ENCODE measurements around the gene ZNF516.

Gene ZNF516

GRCh38 chr18:76350134-76351025, 144.7 kb downstream of the ZNF516 start:
- H3K27me3 ChIP-seq (ENCODE audit: insufficient read depth, low read length) = no peaks in the 10 kb centered on the region

DNA sequence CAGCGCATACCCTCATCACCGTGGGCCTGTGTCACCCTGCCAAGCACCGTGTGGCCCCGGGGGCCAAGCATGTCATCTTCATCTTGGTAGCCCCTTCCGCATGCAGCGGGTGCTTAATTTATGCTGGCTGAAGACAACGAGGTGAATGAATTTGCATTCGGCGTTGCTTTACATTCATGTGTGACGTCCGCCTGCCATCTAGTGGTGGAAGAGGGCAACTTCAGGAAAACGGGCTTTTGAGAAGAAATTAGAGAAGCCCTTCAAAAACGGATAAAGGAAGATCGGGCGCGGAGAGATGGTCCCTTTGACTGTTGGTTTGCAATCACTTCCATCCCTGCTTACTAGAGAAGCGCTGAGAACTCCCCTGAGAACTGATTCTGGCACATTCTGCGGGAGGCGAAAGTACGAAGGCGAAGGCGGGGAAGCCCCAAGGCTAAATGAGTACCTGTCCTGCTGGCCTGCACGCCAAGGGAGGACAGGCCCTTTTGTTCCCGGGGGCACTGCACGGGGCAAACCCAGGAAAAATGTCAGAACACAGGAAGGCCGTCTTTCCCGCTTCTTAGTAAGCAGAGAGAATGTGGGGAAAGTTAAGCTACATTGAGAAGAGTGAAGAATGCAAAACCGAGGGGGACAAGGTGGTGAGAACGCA, 145.9 kb downstream of the ZNF516 start:
- Histone ChIP-seq H3K27me3 (ENCODE audit: insufficient read depth, low read length) (no peaks in the 10 kb centered on the region), H3K9ac (ENCODE audit: low read depth, low read length) (no peak overlapping the region), H3K4me1 (ENCODE audit: insufficient read depth, low read length) (peaks cover 2% of the 10 kb centered on the region; the same call in 1 of the 2 replicates), H3K9me3 (ENCODE audit: insufficient read depth, low read depth, low read length) (no peaks in the 10 kb centered on the region), H3K27ac (ENCODE audit: low read length) (no peak overlapping the region), H3K36me3 (ENCODE audit: insufficient read depth, low read depth, low read length) (no peaks in the 10 kb centered on the region), H3K4me3 (ENCODE audit: low read length) (no peak overlapping the region)

More at GRCh38 chr18:76350134-76351025, 144.7 kb downstream of the ZNF516 start:
- no peak overlapping the region for H3K27ac ChIP-seq (ENCODE audit: low read length)
- no peaks in the 10 kb centered on the region for H3K9me3 ChIP-seq (ENCODE audit: insufficient read depth, low read depth, low read length)
- H3K4me1 ChIP-seq (ENCODE audit: insufficient read depth, low read length) = peaks cover 2% of the 10 kb centered on the region; the same call in 1 of the 2 replicates
- H3K4me3 ChIP-seq (ENCODE audit: low read length) = no peak overlapping the region
- no peaks in the 10 kb centered on the region for H3K36me3 ChIP-seq (ENCODE audit: insufficient read depth, low read depth, low read length)
- no peak overlapping the region for H3K9ac ChIP-seq (ENCODE audit: low read depth, low read length)

- Histone ChIP-seq H3K27me3 (ENCODE audit: insufficient read depth, low read length) (no peaks in the 10 kb centered on the region), H3K4me1 (ENCODE audit: insufficient read depth, low read length) (peaks cover 2% of the 10 kb centered on the region; the same call in 1 of the 2 replicates), H3K9me3 (ENCODE audit: insufficient read depth, low read depth, low read length) (no peaks in the 10 kb centered on the region), H3K36me3 (ENCODE audit: insufficient read depth, low read depth, low read length) (no peaks in the 10 kb centered on the region), H3K27ac (ENCODE audit: low read length) (no peak overlapping the region), H3K9ac (ENCODE audit: low read depth, low read length) (no peak overlapping the region), H3K4me3 (ENCODE audit: low read length) (no peak overlapping the region)
These were observed 146.6 kb downstream of the ZNF516 start for GRCh38 chr18:76348267-76349066.

DNA sequence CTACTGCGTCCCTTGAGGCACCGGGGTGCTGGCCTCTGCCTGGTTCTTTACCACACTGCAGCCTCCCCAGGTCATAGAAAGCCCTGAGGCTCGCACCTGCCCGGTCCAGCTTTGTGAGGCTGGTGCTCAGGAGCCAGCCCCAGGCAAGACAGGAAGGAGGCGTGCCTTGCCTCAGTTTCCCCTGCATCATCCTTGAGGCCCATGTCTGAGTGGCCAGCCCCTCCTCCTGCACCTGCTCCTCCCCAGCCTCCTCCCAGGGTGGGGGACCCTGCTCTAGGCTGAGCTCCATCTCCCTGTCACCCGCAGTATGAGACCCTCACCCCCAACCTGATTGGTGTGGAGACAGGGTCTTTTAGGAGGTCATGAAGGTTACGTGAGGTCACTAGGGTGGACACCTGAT, 147.7 kb downstream of the ZNF516 start:
- Histone ChIP-seq H3K27me3 (ENCODE audit: insufficient read depth, low read length) (no peaks in the 10 kb centered on the region), H3K4me1 (ENCODE audit: insufficient read depth, low read length) (peaks cover 2% of the 10 kb centered on the region; the same call in 1 of the 2 replicates), H3K9ac (ENCODE audit: low read depth, low read length) (no peak overlapping the region), H3K4me3 (ENCODE audit: low read length) (no peak overlapping the region), H3K27ac (ENCODE audit: low read length) (no peak overlapping the region), H3K9me3 (ENCODE audit: insufficient read depth, low read depth, low read length) (no peaks in the 10 kb centered on the region), H3K36me3 (ENCODE audit: insufficient read depth, low read depth, low read length) (no peaks in the 10 kb centered on the region)

DNA sequence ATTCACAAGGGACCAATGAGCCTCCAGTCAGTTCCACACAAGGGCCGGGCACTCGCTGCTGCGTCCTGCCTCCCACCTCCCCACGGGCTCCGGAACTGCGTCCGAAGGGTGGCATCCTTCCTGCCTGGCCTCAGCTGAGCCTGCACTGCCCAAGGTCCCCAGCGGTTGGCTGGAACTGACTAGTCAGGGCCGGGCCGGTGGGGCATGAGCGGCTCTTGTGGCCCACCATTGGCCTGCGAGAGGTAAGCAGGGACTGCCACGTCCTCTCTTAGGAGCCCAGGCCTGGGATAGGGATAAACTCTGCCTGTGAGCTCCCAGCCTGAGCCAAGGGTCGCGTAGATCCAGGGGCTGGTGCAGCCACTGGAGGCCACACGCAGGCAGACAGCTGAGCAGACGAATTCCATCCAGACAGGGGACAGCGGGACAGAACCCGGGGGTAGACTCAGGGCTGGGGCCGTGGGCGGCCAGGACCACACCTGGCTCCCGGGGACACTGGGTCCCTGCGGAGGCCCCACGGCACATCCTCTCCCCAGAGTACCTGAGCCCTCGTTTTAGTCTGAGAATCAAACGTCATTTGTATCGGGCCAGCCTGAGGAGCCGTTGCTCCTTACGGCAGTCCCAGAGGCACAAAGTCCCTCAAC, 148.4 kb downstream of the ZNF516 start:
- no peak overlapping the region for H3K9ac ChIP-seq (ENCODE audit: low read depth, low read length)
- H3K27ac ChIP-seq (ENCODE audit: low read length) = no peak overlapping the region
- no peaks in the 10 kb centered on the region for H3K36me3 ChIP-seq (ENCODE audit: insufficient read depth, low read depth, low read length)
- no peaks in the 10 kb centered on the region for H3K27me3 ChIP-seq (ENCODE audit: insufficient read depth, low read length)
- H3K4me1 ChIP-seq (ENCODE audit: insufficient read depth, low read length) = peaks cover 2% of the 10 kb centered on the region; the same call in 1 of the 2 replicates
- no peak overlapping the region for H3K4me3 ChIP-seq (ENCODE audit: low read length)
- H3K9me3 ChIP-seq (ENCODE audit: insufficient read depth, low read depth, low read length) = no peaks in the 10 kb centered on the region

GRCh38 chr18:76345901-76346300, 149.1 kb downstream of the ZNF516 start:
- H3K27ac ChIP-seq (ENCODE audit: low read length) = no peak overlapping the region
- no peaks in the 10 kb centered on the region for H3K36me3 ChIP-seq (ENCODE audit: insufficient read depth, low read depth, low read length)
- H3K4me3 ChIP-seq (ENCODE audit: low read length) = no peak overlapping the region
- H3K27me3 ChIP-seq (ENCODE audit: insufficient read depth, low read length) = no peaks in the 10 kb centered on the region
- H3K9me3 ChIP-seq (ENCODE audit: insufficient read depth, low read depth, low read length) = peaks cover under 1% of the 10 kb centered on the region; the same call in 1 of the 2 replicates
- no peak overlapping the region for H3K9ac ChIP-seq (ENCODE audit: low read depth, low read length)
- H3K4me1 ChIP-seq (ENCODE audit: insufficient read depth, low read length) = peaks cover 2% of the 10 kb centered on the region; the same call in 1 of the 2 replicates

- Histone ChIP-seq H3K36me3 (ENCODE audit: insufficient read depth, low read depth, low read length) (no peaks in the 10 kb centered on the region), H3K4me1 (ENCODE audit: insufficient read depth, low read length) (no peaks in the 10 kb centered on the region), H3K9me3 (ENCODE audit: insufficient read depth, low read depth, low read length) (peaks cover 6% of the 10 kb centered on the region), H3K27ac (ENCODE audit: low read length) (no peak overlapping the region), H3K4me3 (ENCODE audit: low read length) (no peak overlapping the region), H3K9ac (ENCODE audit: low read depth, low read length) (no peak overlapping the region), H3K27me3 (ENCODE audit: insufficient read depth, low read length) (no peaks in the 10 kb centered on the region)
These were observed 151.0 kb downstream of the ZNF516 start for GRCh38 chr18:76343938-76344569.

GRCh38 chr18:76340410-76340809, 154.6 kb downstream of the ZNF516 start:
- no peaks in the 10 kb centered on the region for H3K27me3 ChIP-seq (ENCODE audit: insufficient read depth, low read length)
- no peaks in the 10 kb centered on the region for H3K36me3 ChIP-seq (ENCODE audit: insufficient read depth, low read depth, low read length)
- H3K4me1 ChIP-seq (ENCODE audit: insufficient read depth, low read length) = no peaks in the 10 kb centered on the region
- H3K4me3 ChIP-seq (ENCODE audit: low read length) = no peak overlapping the region
- H3K9ac ChIP-seq (ENCODE audit: low read depth, low read length) = no peak overlapping the region
- peaks cover 6% of the 10 kb centered on the region for H3K9me3 ChIP-seq (ENCODE audit: insufficient read depth, low read depth, low read length)
- H3K27ac ChIP-seq (ENCODE audit: low read length) = no peak overlapping the region

DNA sequence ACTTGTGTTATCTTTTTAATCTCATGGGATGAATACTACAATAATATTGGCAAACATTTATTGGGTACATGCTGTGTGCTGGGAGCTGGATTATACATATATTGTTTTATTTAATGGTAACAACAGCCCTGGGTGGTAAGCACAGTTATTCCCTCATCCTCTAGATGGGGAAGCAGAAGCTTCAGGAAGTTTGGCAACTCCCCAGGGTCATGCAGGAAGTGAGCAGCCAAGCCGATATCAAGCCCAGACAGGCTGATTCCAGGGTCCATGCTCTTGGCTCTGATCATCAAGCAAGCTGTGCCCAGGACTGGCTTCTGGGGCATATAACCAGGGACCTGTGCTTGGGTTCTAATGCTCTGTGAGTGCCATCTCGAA, 155.8 kb downstream of the ZNF516 start:
- peaks cover 6% of the 10 kb centered on the region for H3K9me3 ChIP-seq (ENCODE audit: insufficient read depth, low read depth, low read length)
- H3K36me3 ChIP-seq (ENCODE audit: insufficient read depth, low read depth, low read length) = no peaks in the 10 kb centered on the region
- no peak overlapping the region for H3K9ac ChIP-seq (ENCODE audit: low read depth, low read length)
- no peaks in the 10 kb centered on the region for H3K4me1 ChIP-seq (ENCODE audit: insufficient read depth, low read length)
- no peak overlapping the region for H3K27ac ChIP-seq (ENCODE audit: low read length)
- no peak overlapping the region for H3K4me3 ChIP-seq (ENCODE audit: low read length)
- no peaks in the 10 kb centered on the region for H3K27me3 ChIP-seq (ENCODE audit: insufficient read depth, low read length)

GRCh38 chr18:76338619-76339245, 156.3 kb downstream of the ZNF516 start:
- Histone ChIP-seq H3K36me3 (ENCODE audit: insufficient read depth, low read depth, low read length) (no peaks in the 10 kb centered on the region), H3K27me3 (ENCODE audit: insufficient read depth, low read length) (no peaks in the 10 kb centered on the region), H3K9ac (ENCODE audit: low read depth, low read length) (no peak overlapping the region), H3K4me3 (ENCODE audit: low read length) (no peak overlapping the region), H3K9me3 (ENCODE audit: insufficient read depth, low read depth, low read length) (peaks cover 6% of the 10 kb centered on the region), H3K27ac (ENCODE audit: low read length) (no peak overlapping the region), H3K4me1 (ENCODE audit: insufficient read depth, low read length) (no peaks in the 10 kb centered on the region)
